Activated T-cell treated with anti-CD3 and anti-CD28 coated beads, Interleukin-2, amount 50 U/mL, for 48 hours (primary cell): ENCODE data around the gene SOX11.
A peak's percentile ranks its signal among the peaks of the same experiment; 100 is the strongest.

ENCODE experiments used
- DNase-seq, 2 experiments: peaks; one replicate each; pipeline ENCODE4 v3.0.0-alpha.2; 2020

SOX11 gene

DNA sequence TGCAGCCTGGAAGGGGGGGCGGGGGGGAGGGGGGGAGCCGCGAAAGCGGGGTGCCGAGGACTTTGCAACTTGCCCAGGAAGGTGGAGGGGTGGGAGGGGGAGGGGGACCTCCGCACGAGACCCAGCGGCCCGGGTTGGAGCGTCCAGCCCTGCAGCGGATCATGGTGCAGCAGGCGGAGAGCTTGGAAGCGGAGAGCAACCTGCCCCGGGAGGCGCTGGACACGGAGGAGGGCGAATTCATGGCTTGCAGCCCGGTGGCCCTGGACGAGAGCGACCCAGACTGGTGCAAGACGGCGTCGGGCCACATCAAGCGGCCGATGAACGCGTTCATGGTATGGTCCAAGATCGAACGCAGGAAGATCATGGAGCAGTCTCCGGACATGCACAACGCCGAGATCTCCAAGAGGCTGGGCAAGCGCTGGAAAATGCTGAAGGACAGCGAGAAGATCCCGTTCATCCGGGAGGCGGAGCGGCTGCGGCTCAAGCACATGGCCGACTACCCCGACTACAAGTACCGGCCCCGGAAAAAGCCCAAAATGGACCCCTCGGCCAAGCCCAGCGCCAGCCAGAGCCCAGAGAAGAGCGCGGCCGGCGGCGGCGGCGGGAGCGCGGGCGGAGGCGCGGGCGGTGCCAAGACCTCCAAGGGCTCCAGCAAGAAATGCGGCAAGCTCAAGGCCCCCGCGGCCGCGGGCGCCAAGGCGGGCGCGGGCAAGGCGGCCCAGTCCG, 540 bp downstream of the SOX11 start:
- peak in 1 of 2 experiments; percentile 18 for DNase-seq

DNA sequence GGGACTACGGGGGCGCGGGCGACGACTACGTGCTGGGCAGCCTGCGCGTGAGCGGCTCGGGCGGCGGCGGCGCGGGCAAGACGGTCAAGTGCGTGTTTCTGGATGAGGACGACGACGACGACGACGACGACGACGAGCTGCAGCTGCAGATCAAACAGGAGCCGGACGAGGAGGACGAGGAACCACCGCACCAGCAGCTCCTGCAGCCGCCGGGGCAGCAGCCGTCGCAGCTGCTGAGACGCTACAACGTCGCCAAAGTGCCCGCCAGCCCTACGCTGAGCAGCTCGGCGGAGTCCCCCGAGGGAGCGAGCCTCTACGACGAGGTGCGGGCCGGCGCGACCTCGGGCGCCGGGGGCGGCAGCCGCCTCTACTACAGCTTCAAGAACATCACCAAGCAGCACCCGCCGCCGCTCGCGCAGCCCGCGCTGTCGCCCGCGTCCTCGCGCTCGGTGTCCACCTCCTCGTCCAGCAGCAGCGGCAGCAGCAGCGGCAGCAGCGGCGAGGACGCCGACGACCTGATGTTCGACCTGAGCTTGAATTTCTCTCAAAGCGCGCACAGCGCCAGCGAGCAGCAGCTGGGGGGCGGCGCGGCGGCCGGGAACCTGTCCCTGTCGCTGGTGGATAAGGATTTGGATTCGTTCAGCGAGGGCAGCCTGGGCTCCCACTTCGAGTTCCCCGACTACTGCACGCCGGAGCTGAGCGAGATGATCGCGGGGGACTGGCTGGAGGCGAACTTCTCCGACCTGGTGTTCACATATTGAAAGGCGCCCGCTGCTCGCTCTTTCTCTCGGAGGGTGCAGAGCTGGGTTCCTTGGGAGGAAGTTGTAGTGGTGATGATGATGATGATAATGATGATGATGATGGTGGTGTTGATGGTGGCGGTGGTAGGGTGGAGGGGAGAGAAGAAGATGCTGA, 1.4 kb downstream of the SOX11 start:
- peak in 1 of 2 experiments; percentile 30 for DNase-seq

DNA sequence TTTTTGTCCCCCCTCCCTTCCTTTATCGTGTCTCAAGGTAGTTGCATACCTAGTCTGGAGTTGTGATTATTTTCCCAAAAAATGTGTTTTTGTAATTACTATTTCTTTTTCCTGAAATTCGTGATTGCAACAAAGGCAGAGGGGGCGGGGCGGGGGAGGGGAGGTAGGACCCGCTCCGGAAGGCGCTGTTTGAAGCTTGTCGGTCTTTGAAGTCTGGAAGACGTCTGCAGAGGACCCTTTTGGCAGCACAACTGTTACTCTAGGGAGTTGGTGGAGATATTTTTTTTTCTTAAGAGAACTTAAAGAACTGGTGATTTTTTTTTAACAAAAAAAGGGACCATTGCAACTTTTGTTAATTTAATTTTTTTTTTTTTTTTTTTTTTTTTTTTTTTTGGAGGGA, 2.1 kb downstream of the SOX11 start:
- no peak for DNase-seq

DNA sequence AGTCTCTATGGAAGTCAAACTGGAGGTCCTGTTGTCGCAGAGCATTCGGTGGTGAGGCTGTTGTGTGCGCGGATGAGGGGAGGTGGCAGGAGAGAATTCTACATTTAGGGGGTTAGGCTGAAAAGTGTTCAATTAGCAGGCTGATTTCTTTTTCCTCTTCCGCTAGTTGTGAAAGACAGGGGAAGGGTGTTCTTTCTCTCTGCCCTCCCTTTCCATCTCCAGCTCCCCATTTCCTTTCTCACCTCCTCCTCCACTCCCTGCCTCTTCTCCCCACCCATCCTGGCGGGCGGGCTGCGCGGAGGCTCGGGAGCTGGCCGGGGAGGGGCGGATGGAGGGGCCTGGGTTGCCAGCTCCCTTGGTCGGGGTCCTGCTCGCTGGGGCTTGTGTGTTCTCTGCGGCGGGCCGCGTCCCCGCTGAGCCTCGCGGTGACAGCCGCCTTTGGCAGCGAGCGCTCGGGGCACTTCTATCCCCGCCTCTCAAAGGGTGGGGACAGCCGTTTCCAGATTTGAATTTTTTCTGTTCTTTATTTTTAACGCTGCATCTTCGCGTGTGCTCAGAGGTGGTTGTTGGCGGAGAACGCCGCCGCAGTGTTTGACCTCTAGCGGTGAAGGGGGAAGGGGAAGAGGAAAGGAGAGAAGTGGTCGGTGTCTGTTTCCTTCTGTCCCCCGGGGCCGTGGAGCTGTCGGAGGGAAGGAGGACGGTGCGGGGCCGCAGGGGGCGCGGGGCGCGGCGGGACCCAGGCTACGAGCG, 3.6 kb downstream of the SOX11 start:
- no peak for DNase-seq

DNA sequence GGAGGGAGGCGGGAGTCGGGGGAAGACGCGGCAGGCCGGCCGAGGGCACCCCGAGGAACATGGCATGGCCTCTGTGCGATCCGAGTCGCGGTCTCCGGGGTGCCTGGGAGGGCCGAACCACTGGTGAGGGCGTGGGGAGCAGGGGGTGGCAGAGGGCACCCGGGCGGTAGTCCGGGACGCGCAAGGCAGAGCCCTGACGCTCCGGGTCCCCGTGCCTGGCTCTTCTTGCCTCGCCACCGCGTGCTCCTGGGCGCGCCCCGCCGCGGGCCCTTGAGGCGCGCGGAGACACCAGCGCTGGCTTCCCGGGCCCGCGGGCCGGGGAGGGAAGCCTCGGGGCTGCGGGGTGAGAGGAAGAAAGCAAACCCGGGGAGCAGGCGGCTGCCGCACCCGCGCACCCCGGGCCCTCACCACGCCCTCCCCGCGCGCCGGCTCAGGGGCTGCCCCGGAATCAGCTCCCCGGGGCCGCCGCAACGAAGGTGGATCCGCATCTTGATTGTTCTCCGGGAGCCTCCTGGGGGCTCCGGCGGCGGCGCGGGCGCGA, 4.3 kb downstream of the SOX11 start:
- DNase-seq, result peak in 1 of 2 experiments; percentile 24

DNA sequence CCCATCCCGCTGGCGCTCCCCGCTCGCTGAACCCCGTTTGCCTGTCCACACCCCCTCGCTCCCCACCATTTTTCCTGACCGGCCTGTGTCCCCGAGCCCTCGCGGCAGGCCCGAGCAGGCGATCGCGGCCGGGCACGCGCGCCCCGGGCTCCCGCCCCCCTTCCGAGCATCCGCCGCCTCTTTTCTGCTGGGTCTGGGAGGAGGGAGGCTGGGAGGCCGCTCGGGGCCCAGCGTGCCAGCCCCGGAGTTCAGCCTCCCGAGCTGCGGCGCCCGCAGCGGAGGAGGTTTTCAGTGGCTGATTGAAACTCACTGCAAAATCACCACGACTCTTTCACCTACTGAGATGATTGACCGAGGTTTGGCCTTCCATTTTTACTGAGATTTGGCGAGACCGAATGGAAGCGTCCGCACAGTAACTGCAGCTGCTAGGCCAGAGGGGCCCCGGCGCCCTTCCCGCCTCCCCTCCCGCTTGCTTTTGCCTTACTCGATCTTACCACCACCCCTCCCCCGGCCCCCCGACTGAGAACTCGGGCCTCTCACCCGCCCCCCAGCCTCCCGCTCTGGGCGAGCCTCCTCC, 4.8 kb downstream of the SOX11 start:
- DNase-seq, result peak in 1 of 2 experiments; percentile 22

DNA sequence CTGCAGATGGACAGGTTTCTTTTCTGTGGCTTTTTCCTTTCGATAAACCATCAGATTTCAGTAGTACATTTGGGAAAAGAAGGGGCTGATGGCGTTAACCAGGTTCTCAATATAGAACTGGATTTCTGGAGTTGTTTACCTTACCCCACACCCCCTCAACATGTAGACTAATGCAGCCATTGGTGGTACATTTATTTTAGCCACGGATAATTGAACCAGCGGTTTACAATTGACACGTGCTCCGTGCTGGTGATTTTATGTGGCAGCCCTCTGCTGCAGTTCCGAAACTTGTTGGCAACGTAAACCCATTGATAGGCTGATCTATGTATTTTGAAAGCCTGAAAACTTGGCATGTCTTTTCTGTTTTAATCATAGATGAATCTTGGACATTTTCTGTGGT, 5.4 kb downstream of the SOX11 start:
- DNase-seq, result no peak

DNA sequence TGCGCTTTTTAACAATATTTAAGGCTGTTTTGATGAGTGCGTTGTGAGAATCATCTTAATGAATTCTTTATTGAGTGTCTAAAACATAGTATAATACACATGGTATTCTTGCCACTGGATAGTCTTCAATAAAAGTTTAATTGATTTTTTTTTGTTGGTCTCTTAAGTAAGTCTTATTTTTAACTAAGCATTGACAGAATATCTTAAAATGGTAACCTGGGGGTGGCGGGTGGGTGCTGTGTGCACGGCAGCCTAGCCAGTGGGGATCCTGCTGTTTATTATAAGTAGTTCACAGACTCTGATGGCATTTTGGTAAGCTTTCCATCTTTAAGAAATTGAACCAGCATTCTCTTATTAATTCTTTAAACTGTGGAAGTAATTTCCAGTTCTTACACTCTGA, 6.0 kb downstream of the SOX11 start:
- no peak for DNase-seq

DNA sequence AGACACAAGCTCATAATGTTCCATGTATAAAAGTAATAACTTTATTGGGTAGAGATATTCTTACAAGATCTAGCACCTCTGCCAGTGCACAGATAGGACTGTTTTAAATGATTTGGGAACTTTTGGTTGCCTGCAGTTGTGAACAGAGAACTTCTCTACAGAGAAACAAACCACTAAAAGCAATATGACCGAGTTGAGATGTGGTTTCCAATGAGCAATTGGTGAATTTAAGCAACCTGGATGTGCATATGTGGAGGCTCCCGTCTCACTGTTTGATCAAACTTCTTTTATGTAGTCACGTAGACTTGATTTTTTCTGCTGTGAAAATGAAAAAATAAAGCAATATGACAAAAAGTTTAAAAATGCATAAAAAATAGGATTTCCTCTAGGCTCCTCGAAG, 7.8 kb downstream of the SOX11 start:
- DNase-seq, result no peak

DNA sequence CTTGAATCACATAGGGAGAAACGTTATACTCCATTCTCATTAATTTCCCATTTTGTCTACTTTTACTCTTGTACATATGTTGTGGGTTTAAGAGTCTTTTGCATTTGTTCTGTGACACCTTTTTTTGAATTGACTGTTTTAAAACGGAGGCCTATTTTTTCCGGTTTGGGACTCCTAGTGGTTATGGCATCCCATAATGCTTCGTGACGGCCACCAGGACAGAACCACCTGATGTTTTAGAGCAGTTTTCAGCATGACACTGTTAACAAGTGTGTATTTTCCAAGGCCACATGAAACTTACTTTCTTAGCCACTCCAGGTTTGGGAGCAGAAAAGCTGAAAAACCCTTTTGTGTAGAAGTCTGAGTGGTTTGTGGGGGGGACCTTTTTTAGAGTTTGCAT, 8.4 kb downstream of the SOX11 start:
- no peak for DNase-seq

DNA sequence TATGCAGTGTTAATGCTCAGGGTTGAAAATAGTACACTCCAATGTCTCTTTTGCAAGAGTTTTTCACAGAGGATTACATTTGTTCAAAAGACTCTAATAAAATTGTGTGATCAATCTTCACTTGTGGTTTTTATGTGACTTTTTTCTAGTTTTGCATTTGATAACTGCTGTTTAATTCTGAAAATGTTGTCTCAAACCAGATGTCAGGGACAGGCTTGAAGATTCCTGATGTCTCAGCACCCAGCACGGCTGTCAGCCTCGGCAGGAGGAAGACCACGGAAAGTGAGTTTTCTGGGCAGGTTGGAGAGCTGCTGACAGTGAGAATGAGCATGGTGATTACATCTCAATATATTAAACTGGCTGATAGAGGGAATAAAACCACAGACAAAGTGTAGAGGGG, 9.1 kb downstream of the SOX11 start:
- DNase-seq, result no peak

DNA sequence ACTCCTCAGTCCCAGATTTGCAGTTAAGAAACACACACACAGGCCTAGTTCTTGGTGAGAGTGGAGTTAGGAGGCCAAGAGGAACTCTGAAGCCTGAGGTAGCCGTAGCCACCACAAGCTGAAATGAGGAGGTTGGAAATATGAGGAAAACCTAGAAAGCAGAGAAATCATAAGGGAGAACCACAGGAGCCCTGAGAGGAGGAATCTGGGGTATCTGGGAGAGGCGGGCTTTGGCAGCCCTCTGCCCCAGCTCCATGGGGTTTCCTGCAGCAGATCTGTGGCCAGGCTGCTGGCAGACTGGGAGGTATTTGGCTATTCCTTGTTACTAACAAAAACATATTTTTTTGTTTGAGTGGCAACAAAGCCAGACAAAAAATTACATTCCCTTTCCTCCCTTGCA, 11.0 kb downstream of the SOX11 start:
- no peak for DNase-seq

DNA sequence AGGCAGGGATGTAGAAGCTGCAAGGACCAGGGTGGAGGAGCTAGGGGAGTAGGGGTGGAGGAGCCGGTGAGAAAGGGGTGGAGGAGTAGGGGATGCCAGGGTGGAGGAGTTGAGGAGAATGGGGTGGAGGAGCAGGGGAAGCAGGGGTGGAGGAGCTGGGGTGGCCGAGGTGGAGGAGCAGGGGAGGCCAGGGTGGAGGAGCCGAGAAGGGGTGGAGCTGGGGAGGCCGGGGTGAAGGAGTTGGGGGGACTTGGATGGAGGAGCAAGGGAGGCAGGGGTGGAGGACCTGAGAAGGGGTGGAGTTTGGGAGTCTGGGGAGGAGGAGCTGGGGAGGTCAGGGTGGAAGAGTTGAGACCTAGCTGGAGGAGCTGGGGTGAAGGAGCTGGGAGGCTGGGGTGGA, 13.3 kb downstream of the SOX11 start:
- DNase-seq, result no peak

DNA sequence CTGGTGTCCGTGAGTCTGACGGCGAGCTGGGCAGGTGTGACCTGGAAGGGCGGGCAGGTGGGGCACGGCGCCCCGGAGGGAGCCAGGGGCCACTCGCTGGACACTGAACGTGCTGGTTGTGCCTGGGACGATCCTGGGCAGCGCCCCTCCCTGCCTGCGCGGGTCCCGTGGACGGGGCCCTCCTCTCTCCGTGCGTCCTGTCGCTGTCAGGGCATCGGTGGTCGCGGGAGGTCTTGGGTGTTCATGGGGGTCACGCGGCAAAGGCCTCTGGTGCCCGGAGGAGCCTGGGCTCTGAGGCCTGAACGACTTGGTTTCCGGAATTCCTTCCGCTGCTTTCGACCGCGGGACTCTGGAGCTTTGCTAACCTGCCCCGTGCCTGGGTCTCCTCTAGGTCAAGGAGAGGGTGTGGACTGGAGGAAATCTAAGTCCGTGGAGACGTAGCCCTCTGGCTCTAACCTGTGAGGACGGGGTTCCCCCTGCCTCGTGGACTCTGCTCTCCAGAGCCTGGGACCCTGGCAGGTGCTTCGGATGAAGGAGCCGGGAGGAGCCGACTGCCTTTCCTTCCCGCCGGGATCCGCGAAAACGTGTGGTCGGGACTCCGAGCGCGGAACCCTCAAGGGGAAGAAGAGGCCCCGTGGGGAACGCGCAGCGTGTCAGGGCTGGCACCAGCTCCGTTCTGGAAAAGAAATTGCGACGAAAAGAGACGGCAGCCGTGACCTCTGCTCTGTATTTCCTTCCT, 14.7 kb downstream of the SOX11 start:
- no peak for DNase-seq

DNA sequence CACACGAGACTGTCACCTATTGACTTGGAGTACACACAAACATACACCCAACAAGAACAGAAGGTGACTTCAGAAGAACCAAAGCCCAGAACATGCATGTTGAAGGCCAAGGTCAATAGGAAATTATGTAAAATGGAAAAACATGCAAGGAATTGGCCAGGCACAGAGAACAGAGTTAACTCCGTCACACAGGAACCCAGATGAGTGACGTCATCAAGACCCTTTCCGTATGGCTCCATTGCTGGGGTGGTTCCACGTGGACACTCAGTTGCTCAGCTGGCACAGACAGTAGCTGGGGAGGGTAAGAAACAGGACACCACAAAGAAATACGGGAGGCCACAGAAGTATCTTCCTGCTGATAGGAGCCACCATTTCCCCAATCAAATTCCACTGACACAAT, 18.4 kb downstream of the SOX11 start:
- DNase-seq, result no peak

DNA sequence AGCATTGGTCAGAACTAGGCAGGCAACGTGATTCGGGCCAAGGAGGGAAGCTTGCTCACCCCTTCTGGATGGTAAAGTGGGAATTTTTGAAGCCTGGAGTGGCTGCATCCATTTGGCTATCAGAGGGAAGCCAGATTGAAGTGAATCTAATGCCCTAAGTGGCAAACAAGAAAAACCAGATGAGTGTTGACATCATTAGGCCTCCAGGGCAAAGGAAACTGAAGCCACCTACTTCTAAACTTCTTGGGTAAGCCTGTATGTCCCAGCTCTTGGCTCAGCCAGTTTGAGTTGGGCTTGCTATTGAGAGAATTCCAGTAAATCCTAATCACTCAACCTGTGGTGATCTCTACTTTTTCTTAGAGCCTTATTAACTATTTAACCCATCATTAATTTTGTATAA, 20.9 kb downstream of the SOX11 start:
- DNase-seq, result no peak

DNA sequence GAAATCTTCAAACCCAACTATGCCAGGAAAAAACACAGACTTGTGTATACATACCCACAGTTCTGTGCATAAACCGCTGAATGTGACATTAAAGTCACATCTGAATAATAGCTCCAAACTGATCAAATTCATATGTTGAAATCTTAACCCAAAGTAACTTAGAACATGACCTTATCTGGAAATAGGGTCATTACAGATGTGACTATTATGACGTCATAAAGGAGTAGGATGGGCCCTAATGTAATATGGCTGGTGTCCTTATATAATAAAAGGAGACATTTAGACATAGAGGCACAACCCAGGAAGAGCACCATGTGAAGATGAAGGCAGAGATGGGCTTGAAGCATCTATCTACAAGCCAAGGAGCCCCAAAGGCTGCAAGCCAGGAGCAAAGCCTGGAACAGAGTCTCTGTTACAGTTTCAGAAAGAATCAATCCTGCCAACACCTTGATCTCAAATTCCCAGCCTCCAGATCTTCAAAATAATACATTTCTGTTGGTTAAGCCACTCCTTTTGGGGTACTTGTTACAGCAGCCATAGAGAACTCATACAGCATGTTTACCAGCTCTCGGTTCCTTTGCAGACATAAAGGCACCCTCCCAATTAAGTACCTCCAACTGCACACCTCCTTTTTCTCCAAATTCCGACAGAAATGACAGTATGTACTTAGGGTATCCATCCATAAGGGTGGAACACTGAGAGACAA, 27.6 kb downstream of the SOX11 start:
- DNase-seq, result no peak

DNA sequence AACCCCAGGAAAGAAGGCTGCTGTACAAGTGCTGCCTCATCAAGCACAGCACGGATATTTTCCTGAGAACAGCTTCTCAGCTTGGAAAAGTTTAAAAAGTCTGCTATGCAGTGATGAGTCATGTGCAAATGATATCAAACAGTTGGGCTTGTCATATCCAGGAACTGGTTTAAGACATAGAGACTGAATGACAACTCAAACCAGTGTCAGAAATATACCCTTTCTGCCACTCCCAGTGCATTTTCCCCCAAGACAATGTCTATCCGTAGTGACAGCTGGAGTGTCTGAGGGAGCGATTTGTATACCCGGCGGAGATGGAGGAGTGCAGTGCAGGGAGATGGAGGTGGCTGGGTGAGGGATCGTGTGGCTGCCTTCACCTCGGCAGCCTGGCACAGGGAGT, 28.2 kb downstream of the SOX11 start:
- DNase-seq, result no peak

DNA sequence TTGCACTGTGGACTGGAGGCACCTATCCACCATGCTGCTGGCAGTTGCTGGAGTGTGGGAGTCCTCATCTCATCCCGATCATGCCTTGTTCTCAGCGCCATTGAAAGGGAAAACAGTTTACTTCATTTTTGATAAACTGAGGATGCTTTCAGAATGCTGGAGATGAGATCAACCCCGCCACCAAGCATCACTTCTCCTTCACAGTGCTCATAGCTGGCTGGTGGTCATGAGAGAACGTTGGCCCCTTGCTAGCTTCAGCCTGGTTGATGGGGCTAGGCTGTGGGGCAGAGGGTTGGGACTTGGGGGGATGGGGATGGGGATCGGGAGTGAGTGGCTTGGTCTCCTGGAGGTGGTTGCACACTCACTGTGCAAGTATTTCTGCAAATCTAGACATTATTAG, 30.1 kb downstream of the SOX11 start:
- DNase-seq, result no peak

DNA sequence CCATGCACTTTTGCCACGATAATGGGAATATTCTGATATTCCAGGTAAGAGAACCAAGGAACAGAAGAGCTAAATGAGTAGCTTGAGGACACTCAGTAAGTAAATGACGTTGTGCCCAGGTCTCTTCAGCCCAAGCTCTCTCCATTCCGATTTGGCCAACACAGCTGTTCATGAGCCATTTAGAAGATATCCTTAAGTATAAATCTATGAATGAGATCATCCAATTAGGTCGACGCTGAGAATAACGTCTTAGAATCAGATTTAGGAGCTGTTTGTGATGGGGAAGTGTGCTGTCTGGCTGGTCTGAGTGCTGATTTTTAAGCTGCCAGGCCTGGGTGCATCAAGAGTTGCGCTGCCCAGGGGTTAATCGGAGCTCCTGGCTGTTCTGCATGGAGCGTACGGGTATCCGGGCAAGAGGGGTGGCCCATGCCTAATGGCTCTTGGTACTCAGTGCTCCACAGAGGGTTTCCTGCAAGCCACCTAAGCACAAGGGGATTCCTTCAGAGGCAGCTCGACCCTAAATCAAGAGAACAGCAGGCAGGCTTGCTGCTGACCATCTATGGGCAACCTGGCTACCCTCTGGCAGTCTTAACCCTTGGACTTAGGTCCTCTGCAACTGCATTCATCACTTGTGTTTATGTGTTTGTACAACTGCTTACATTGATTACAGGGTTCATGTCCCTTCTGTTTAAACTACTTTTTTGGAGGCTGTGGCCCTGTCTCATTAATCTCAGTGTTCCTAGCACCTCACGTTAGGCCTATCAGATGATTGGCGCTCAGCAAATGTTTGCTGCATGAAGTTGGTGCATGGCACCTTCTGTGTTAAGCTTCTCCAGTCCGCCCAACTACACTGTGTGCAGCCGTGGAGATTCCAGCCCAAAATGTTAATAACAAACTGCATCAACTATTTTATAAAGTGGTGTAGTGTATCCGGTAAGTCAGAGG, 31.9 kb downstream of the SOX11 start:
- DNase-seq, result no peak
